GM19395 (cell line): Measurements from ENCODE around the gene LEMD1.

Experiments used
- ATAC-seq: cut with Tn5 transposase; IDR thresholded peaks from one replicate; pipeline ENCODE4 v1.9.1; 2021; ENCODE audit warnings: mild to moderate bottlenecking, moderate library complexity; ENCODE audit not compliant: unreplicated experiment

Gene LEMD1

DNA sequence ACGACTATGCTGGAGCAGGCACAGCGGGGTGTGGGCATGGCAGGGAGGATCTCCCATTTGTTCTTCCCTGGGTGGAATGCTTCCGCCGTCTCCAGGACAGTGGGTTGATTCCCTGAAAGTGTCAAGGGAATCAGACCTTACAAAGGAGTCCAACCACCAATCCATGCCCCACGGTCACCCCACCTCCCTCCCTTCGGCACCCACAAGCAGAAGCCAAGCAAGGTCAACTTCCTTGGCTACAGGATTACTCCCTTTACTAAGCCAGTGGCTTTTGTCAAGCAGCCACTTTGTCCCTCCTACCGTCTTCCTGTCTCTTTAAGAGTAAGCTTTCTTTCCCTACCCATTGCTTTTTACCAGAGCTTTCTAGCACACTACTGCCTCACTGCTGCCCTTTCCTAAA lies 84.4 kb downstream of the LEMD1 start:
- no peak for ATAC-seq

DNA sequence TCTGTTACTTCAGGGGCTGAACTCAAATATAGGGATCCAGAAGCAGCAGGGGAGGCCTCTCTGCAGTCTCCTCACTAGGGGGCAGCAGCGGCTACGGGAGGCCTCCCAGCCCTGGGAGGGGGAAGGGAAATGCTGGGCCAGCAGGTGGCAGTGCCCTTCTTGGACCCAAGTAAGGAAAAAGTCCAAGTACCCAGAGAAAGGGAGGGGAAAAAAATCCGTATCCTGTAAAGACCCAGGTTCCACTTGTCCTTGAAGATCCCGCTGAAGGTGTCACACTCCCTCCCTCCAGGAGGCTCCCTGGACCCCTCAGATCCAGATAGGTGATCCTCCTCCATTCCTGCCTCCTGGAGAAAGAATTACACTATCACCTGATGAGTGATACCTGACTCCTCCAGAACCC lies 86.2 kb downstream of the LEMD1 start:
- ATAC-seq = no peak

DNA sequence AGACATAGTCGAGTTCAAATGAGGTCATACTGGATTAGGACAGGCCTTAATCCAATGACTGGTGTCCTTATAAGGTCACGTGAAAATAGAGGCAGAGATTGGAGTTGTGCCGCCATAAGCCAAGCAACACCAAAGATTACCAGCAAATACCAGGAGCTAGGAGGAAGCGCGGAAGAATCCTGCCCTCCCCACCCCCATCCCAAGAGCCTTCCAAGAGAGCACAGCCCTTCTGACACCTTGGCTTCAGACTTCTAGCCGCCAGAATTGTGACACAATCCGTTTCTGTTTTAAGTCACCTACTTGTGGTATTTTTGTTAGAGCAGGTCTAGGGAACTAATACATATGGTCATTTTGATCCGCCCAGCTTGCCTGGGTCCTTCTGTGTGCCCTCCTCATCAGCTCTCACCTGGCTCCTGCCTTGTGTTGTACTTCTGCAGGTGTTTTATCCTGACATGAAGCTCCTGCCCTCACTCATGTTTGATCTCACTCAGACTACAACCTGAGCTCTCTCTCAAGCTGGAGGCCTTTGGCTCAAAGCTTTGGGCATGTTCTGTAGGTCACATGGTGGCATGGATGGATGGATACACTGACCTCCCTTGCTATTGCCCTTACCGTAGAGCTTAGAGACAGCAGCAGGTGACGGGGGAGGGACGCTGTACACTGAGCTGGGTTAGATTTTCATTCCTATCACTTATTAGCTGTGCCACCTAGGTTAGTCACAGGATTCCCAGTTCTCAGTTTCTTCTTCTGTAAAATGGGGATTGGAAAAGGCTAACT lies 89.7 kb downstream of the LEMD1 start:
- ATAC-seq = no peak
